ENCODE data around the gene LSAMP. TPM values are rescaled to one million over a fixed set of nuclear protein-coding genes. Genes with fewer than 3 reads are reported as not detected.
A peak's percentile ranks its signal among the peaks of the same experiment; 100 is the strongest.

LSAMP gene
- total and polyA plus RNA-seq, 8 donors = 17.3 to 28.0 (median 26.0) TPM

- no peak overlapping the region for H3K27ac ChIP-seq
- intact Hi-C loops (cut with DNase I) = no loop called here
- no peak for ATAC-seq
Observed at GRCh38 chr3:116118475-116119169, 326.7 kb downstream of the LSAMP start.

GRCh38 chr3:116114586-116114985 is 330.7 kb downstream of the LSAMP start:
- DNase-seq (no peak), ATAC-seq (no peak)
- no peaks in the 10 kb centered on the region for H3K27me3 ChIP-seq
- no peak for TF ChIP-seq CTCF (IDR thresholded peaks at IDR 0.05)
- H3K36me3 ChIP-seq = no peaks in the 10 kb centered on the region
- no peaks in the 10 kb centered on the region for H3K4me1 ChIP-seq
- no peak overlapping the region for H3K27ac ChIP-seq
- no peak overlapping the region for H3K4me3 ChIP-seq
- H3K9me3 ChIP-seq = no peaks in the 10 kb centered on the region
- intact Hi-C loops (cut with DNase I) = no loop called here

More at GRCh38 chr3:116118475-116119169, 326.7 kb downstream of the LSAMP start:
- no peaks in the 10 kb centered on the region for H3K4me1 ChIP-seq
- no peaks in the 10 kb centered on the region for H3K36me3 ChIP-seq
- no peak for TF ChIP-seq CTCF (IDR thresholded peaks at IDR 0.05)
- H3K9me3 ChIP-seq = no peaks in the 10 kb centered on the region
- H3K27me3 ChIP-seq = no peaks in the 10 kb centered on the region
- DNase-seq = no peak
- H3K4me3 ChIP-seq = no peak overlapping the region

GRCh38 chr3:116112696-116113095 is 332.6 kb downstream of the LSAMP start:
- no peak for TF ChIP-seq CTCF (IDR thresholded peaks at IDR 0.05)
- no peak overlapping the region for H3K27ac ChIP-seq
- H3K4me3 ChIP-seq = no peak overlapping the region
- no peak for ATAC-seq
- no peaks in the 10 kb centered on the region for H3K4me1 ChIP-seq
- peak in 1 of 4 donors; percentile 13 for DNase-seq
- intact Hi-C loops (cut with DNase I) = no loop called here
- H3K36me3 ChIP-seq = no peaks in the 10 kb centered on the region
- no peaks in the 10 kb centered on the region for H3K27me3 ChIP-seq
- no peaks in the 10 kb centered on the region for H3K9me3 ChIP-seq

GRCh38 chr3:116111765-116112164 is 333.5 kb downstream of the LSAMP start:
- Histone ChIP-seq H3K9me3 (no peaks in the 10 kb centered on the region), H3K4me3 (no peak overlapping the region), H3K27me3 (no peaks in the 10 kb centered on the region), H3K4me1 (no peaks in the 10 kb centered on the region), H3K36me3 (no peaks in the 10 kb centered on the region), H3K27ac (no peak overlapping the region)
- intact Hi-C loops (cut with DNase I) = no loop called here
- TF ChIP-seq CTCF (IDR thresholded peaks at IDR 0.05) = no peak
- DNase-seq (no peak), ATAC-seq (no peak)

GRCh38 chr3:116103868-116104530 is 341.3 kb downstream of the LSAMP start:
- Histone ChIP-seq H3K27ac (no peak overlapping the region), H3K36me3 (no peaks in the 10 kb centered on the region), H3K27me3 (no peaks in the 10 kb centered on the region), H3K4me1 (no peaks in the 10 kb centered on the region), H3K4me3 (no peak overlapping the region), H3K9me3 (no peaks in the 10 kb centered on the region)
- DNase-seq (no peak), ATAC-seq (no peak)
- TF ChIP-seq CTCF (IDR thresholded peaks at IDR 0.05) = no peak
- intact Hi-C loops (cut with DNase I) = no loop called here

All from left lung (tissue), 10 donors.